OCI-LY7 (cell line): Measurements from ENCODE around the gene NFIA. TPM values are rescaled to one million over a fixed set of nuclear protein-coding genes. Genes with fewer than 3 reads are reported as not detected.

Experiments
- BruUV-seq: library from RNA; stranded (reverse); fragments of 400-500 nt; replicated peaks from 2 replicates; lab custom pipeline; 2021; lab: Mats Ljungman, UMichigan
- CTCF ChIA-PET: fragments of 300-600 bp; sonication (Branson Sonifier 250); formaldehyde crosslinking; loops from one replicate; lab custom pipeline; 2022; ENCODE audit warnings: antibody characterized with exemption; ENCODE audit not compliant: unreplicated experiment; lab: Charles Lee
- POLR2A ChIA-PET: fragments of 300-600 bp; sonication (Branson Sonifier 250); formaldehyde crosslinking; loops from one replicate; lab custom pipeline; 2022; ENCODE audit warnings: antibody characterized with exemption; lab: Charles Lee
- DNase-seq: peaks from one replicate; pipeline ENCODE4 v3.0.0-alpha.2; 2015; ENCODE audit warnings: low spot score
- H2AFZ ChIP-seq: fragments of 200-600 bp; sonication (generic), shearing (Covaris generic); 2 replicates; pipeline ENCODE4 v1.6.1; 2014; ENCODE audit warnings: mild to moderate bottlenecking, antibody characterized with exemption, low read length, moderate library complexity
- H3K27ac ChIP-seq: fragments of 200-600 bp; sonication (generic); 2 replicates; pipeline ENCODE4 v1.5.1; 2014; ENCODE audit warnings: mixed run types, low read depth, mild to moderate bottlenecking, moderate library complexity, low read length, inconsistent platforms; ENCODE audit not compliant: poor library complexity, severe bottlenecking
- H3K36me3 ChIP-seq: fragments of 200-600 bp; sonication (generic); 2 replicates; pipeline ENCODE4 v1.6.1; 2014; ENCODE audit warnings: mild to moderate bottlenecking, antibody characterized with exemption, low read length, moderate library complexity, mixed read lengths; ENCODE audit not compliant: insufficient read depth
- H3K4me1 ChIP-seq: fragments of 200-600 bp; sonication (generic); 2 replicates; pipeline ENCODE4 v1.5.1; 2014; ENCODE audit warnings: mild to moderate bottlenecking, low read length; ENCODE audit not compliant: insufficient read depth, poor library complexity, severe bottlenecking
- H3K4me2 ChIP-seq: fragments of 200-600 bp; sonication (generic); 2 replicates; pipeline ENCODE4 v1.6.1; 2014; ENCODE audit warnings: mild to moderate bottlenecking, low read length
- H3K4me3 ChIP-seq: fragments of 200-600 bp; sonication (generic); 2 replicates; pipeline ENCODE4 v1.5.1; 2014; ENCODE audit warnings: mild to moderate bottlenecking, low read depth, low read length; ENCODE audit not compliant: poor library complexity, severe bottlenecking
- H3K79me2 ChIP-seq: fragments of 200-600 bp; sonication (generic); 2 replicates; pipeline ENCODE4 v1.6.1; 2016; ENCODE audit warnings: low read depth, mild to moderate bottlenecking, low read length, moderate library complexity, mixed read lengths; ENCODE audit not compliant: insufficient read depth
- H3K9me2 ChIP-seq: fragments of 200-600 bp; sonication (generic); 2 replicates; pipeline ENCODE4 v1.6.1; 2016; ENCODE audit warnings: mild to moderate bottlenecking, low read length, mixed read lengths; ENCODE audit not compliant: insufficient read depth
- H3K9me3 ChIP-seq: fragments of 200-600 bp; sonication (generic); 2 replicates; pipeline ENCODE4 v1.6.1; 2014; ENCODE audit warnings: mild to moderate bottlenecking, mixed run types, low read length, mixed read lengths
- H4K20me1 ChIP-seq: fragments of 200-600 bp; sonication (generic); 2 replicates; pipeline ENCODE4 v1.6.1; 2014; ENCODE audit warnings: mild to moderate bottlenecking, antibody characterized with exemption, low read length, moderate library complexity, mixed read lengths; ENCODE audit not compliant: insufficient read depth
- CTCF ChIP-seq: fragments of 200-600 bp; sonication (generic); conservative IDR thresholded peaks from 2 replicates; pipeline ENCODE4 v1.5.1; 2014; ENCODE audit warnings: mild to moderate bottlenecking, antibody characterized with exemption, low read length, moderate library complexity, mixed read lengths
- EZH2phosphoT487 ChIP-seq: fragments of 200-600 bp; sonication (generic); IDR thresholded peaks from 2 replicates; pipeline ENCODE4 v1.6.1; 2018; ENCODE audit warnings: low read depth, borderline replicate concordance, mild to moderate bottlenecking, mixed run types, antibody characterized with exemption, low read length, moderate library complexity, mixed read lengths
- intact Hi-C: fragments of 100-400 bp; cut with micrococcal nuclease; formaldehyde crosslinking; loops from one replicate; pipeline ENCODE4 v1.10.0; 2022; ENCODE audit not compliant: unreplicated experiment
- total RNA-seq, 2 experiments: library from RNA; depleted of rRNA in 1 of 2; stranded (reverse); fragments of >200 nt in 1 of 2; shearing (Covaris generic) in 1 of 2; gene quantifications; 2 replicates each; pipeline ENCODE4 v1.2.3, GENCODE V29; 2014 to 2022

The NFIA gene
- total RNA-seq, 2 experiments from 2014 or later = 2.8 to 18.8 TPM

DNA sequence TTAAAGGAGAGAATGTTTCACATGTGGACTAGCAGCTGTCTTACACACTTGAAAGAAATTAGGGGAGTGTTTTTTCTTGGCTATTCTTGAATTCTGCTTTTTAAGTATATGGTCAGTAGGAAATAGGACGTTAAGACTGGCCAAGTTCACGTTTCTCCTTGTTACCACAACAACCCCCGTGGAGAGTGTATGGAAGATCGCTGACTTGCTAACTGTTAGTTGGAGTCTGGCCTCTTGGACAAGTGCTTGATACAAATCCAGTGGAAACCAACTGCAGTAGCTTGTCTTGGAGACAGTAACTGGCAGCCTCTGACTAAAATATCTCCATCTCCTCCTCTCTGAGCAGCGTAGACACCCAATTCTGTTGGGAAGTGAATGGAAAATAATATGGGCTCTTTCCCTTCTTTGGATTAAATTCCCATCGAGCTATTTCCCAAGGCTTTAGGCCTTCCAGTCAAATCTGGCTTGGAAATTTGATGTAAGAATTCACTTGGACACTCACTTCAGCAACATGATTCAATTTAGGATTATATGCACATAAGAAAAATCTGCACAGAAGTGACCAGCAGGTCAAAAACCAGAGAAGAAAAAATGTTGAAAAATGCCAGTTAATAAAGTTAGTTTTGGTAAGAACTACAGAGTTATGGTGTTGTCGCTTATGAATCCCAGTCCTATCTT lies 3.6 kb upstream of the NFIA start:
- Histone ChIP-seq H2AFZ (peak overlapping the region; percentile 71; the same call in 1 of the 2 replicates), H3K36me3 (no peaks in the 10 kb centered on the region), H3K4me3 (peak overlapping the region; percentile 74), H3K9me3 (no peaks in the 10 kb centered on the region), H3K4me2 (peak overlapping the region; percentile 79), H3K79me2 (no peaks in the 10 kb centered on the region), H3K27ac (peak overlapping the region; percentile 91), H3K9me2 (no peaks in the 10 kb centered on the region), H4K20me1 (0 out of 2 replicates have a peak, but pooled peaks cover under 1% of the 10 kb centered on the region), H3K4me1 (peaks cover 47% of the 10 kb centered on the region)
- peak; percentile 20 for DNase-seq
- ChIA-PET POLR2A (interaction anchor here (0.5 to 2.9 kb wide), 13 partner anchors 8 to 1552 kb away, joined by 3 to 12 read pairs (median 3); no protein-coding TSS in a partner anchor), CTCF (no interaction called here)
- TF ChIP-seq CTCF = no peak
- TF ChIP-seq EZH2phosphoT487 = no peak
- intact Hi-C loops = no loop called here
- BruUV-seq = no TSS peak

GRCh38 chr1:61079296-61079897 lies 3.0 kb upstream of the NFIA start:
- Histone ChIP-seq H3K4me1 (peaks cover 51% of the 10 kb centered on the region), H3K36me3 (no peaks in the 10 kb centered on the region), H3K4me3 (peak overlapping the region; percentile 46), H3K9me2 (no peaks in the 10 kb centered on the region), H3K27ac (no peak overlapping the region), H3K79me2 (no peaks in the 10 kb centered on the region), H3K4me2 (peak overlapping the region; percentile 79), H3K9me3 (no peaks in the 10 kb centered on the region), H4K20me1 (0 out of 2 replicates have a peak, but pooled peaks cover 7% of the 10 kb centered on the region), H2AFZ (peak overlapping the region; percentile 38; the same call in 1 of the 2 replicates)
- intact Hi-C loops = no loop called here
- no TSS peak for BruUV-seq
- TF ChIP-seq EZH2phosphoT487 (no peak), CTCF (no peak)
- POLR2A ChIA-PET = interaction anchor here (0.6 to 2.9 kb wide), 4 partner anchors 9 to 152 kb away, joined by 3 to 12 read pairs (median 3); no protein-coding TSS in a partner anchor
- CTCF ChIA-PET = no interaction called here
- DNase-seq = no peak
